Measurements from ENCODE around the gene DHRS9. TPM values are rescaled to one million over a fixed set of nuclear protein-coding genes. Genes with fewer than 3 reads are reported as not detected.

DHRS9 gene
- total and polyA plus RNA-seq, 9 of the 15 experiments (the other 6 are each of a cell fraction or from before 2014, with no cell fraction given): 0.27 to 1.7 (median 0.69) TPM

DNA sequence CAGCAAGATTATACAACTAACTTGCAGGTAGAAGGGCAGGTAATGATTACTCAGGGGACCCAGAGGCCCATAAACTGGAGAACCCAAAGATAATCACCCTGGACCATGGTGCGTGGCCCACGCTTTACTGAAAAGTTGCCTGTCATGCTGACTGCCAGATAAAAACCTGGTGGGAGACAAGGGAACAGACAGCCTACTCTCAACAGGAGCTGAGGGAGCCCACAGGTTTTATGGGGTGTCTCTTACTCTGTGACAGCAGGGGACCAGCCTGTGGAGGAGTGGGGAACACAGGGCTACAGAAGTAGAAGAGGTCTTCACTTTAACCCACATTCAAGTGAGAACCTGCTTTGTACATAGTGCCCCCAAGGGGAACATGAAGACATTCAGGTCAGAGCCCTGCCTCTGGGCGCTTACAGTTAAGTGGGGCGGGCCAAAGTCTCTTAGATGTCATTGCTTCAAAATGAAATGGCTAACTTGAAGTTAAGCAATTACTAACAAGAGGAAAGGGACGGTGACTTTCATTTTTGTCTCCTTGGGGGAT is 60.4 kb downstream of the DHRS9 start (continued):
- TF ChIP-seq, protein P1, sequence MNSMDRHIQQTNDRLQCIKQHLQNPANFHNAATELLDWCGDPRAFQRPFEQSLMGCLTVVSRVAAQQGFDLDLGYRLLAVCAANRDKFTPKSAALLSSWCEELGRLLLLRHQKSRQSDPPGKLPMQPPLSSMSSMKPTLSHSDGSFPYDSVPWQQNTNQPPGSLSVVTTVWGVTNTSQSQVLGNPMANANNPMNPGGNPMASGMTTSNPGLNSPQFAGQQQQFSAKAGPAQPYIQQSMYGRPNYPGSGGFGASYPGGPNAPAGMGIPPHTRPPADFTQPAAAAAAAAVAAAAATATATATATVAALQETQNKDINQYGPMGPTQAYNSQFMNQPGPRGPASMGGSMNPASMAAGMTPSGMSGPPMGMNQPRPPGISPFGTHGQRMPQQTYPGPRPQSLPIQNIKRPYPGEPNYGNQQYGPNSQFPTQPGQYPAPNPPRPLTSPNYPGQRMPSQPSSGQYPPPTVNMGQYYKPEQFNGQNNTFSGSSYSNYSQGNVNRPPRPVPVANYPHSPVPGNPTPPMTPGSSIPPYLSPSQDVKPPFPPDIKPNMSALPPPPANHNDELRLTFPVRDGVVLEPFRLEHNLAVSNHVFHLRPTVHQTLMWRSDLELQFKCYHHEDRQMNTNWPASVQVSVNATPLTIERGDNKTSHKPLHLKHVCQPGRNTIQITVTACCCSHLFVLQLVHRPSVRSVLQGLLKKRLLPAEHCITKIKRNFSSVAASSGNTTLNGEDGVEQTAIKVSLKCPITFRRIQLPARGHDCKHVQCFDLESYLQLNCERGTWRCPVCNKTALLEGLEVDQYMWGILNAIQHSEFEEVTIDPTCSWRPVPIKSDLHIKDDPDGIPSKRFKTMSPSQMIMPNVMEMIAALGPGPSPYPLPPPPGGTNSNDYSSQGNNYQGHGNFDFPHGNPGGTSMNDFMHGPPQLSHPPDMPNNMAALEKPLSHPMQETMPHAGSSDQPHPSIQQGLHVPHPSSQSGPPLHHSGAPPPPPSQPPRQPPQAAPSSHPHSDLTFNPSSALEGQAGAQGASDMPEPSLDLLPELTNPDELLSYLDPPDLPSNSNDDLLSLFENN (IDR thresholded peaks at IDR 0.05; ENCODE audit: low read depth in 2 of 2, low read length in 2 of 2): 0 out of 4 replicates have a peak, but pooled peaks of 1 of the 2 experiments have one; percentile 56
- TF ChIP-seq CBFA2T2 (conservative IDR thresholded peaks at IDR 0.05): peak; percentile 76
- no peak for TF ChIP-seq KHSRP (IDR thresholded peaks at IDR 0.05)
- peak; percentile 75 for TF ChIP-seq LEF1 (IDR thresholded peaks at IDR 0.05)
- 0 out of 4 replicates have a peak, but pooled peaks of 1 of the 2 experiments have one; percentile 16 for TF ChIP-seq HDAC1 (IDR thresholded peaks at IDR 0.05)
- TF ChIP-seq, protein P2, sequence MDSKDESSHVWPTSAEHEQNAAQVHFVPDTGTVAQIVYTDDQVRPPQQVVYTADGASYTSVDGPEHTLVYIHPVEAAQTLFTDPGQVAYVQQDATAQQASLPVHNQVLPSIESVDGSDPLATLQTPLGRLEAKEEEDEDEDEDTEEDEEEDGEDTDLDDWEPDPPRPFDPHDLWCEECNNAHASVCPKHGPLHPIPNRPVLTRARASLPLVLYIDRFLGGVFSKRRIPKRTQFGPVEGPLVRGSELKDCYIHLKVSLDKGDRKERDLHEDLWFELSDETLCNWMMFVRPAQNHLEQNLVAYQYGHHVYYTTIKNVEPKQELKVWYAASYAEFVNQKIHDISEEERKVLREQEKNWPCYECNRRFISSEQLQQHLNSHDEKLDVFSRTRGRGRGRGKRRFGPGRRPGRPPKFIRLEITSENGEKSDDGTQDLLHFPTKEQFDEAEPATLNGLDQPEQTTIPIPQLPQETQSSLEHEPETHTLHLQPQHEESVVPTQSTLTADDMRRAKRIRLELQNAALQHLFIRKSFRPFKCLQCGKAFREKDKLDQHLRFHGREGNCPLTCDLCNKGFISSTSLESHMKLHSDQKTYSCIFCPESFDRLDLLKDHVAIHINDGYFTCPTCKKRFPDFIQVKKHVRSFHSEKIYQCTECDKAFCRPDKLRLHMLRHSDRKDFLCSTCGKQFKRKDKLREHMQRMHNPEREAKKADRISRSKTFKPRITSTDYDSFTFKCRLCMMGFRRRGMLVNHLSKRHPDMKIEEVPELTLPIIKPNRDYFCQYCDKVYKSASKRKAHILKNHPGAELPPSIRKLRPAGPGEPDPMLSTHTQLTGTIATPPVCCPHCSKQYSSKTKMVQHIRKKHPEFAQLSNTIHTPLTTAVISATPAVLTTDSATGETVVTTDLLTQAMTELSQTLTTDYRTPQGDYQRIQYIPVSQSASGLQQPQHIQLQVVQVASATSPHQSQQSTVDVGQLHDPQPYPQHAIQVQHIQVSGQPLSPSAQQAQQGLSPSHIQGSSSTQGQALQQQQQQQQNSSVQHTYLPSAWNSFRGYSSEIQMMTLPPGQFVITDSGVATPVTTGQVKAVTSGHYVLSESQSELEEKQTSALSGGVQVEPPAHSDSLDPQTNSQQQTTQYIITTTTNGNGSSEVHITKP (IDR thresholded peaks at IDR 0.05; ENCODE audit: partially characterized antibody): peak; percentile 40
- TF ChIP-seq KAT8 (IDR thresholded peaks at IDR 0.05; ENCODE audit: low read depth): no peak
- peak; percentile 80 for TF ChIP-seq CTBP1 (IDR thresholded peaks at IDR 0.05; ENCODE audit: borderline replicate concordance)
- TF ChIP-seq TARDBP (IDR thresholded peaks at IDR 0.05): 0 out of 2 replicates have a peak, but pooled peaks have one; percentile 37
- peak; percentile 15; the same call in 1 of the 2 replicates for TF ChIP-seq BHLHE40 (IDR thresholded peaks at IDR 0.05; ENCODE audit: low read length)
- peak; percentile 87 for TF ChIP-seq CBFA2T3 (IDR thresholded peaks at IDR 0.05)
- TF ChIP-seq, protein P3, sequence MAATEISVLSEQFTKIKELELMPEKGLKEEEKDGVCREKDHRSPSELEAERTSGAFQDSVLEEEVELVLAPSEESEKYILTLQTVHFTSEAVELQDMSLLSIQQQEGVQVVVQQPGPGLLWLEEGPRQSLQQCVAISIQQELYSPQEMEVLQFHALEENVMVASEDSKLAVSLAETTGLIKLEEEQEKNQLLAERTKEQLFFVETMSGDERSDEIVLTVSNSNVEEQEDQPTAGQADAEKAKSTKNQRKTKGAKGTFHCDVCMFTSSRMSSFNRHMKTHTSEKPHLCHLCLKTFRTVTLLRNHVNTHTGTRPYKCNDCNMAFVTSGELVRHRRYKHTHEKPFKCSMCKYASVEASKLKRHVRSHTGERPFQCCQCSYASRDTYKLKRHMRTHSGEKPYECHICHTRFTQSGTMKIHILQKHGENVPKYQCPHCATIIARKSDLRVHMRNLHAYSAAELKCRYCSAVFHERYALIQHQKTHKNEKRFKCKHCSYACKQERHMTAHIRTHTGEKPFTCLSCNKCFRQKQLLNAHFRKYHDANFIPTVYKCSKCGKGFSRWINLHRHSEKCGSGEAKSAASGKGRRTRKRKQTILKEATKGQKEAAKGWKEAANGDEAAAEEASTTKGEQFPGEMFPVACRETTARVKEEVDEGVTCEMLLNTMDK (IDR thresholded peaks at IDR 0.05; ENCODE audit: borderline replicate concordance, insufficient read depth, low read depth, low read length, poor library complexity, severe bottlenecking): peak; percentile 8
- TF ChIP-seq MEIS2 (IDR thresholded peaks at IDR 0.05; ENCODE audit: partially characterized antibody): peak; percentile 58
- TF ChIP-seq BRD9 (IDR thresholded peaks at IDR 0.05; ENCODE audit: low read depth, partially characterized antibody): peak; percentile 31
- TF ChIP-seq RBFOX2 (IDR thresholded peaks at IDR 0.05; ENCODE audit: low read depth, low read length): 0 out of 2 replicates have a peak, but pooled peaks have one; percentile 28
- no peak for TF ChIP-seq SIRT6 (IDR thresholded peaks at IDR 0.05; ENCODE audit: low read depth, low read length)
- no peak for TF ChIP-seq CEBPG (CRISPR knock-in tag; IDR thresholded peaks at IDR 0.05)
- peak; percentile 41 to 58 for TF ChIP-seq CEBPG (tag; conservative IDR thresholded peaks at IDR 0.05 in 1 of 2, IDR thresholded peaks at IDR 0.05 in 1 of 2)
- TF ChIP-seq CEBPB (tag; IDR thresholded peaks at IDR 0.05): peak; percentile 80
- TF ChIP-seq FOXK2 (conservative IDR thresholded peaks at IDR 0.05 in 1 of 2, IDR thresholded peaks at IDR 0.05 in 1 of 2; ENCODE audit: low read depth in 2 of 2): no peak
- TF ChIP-seq ZEB2 (IDR thresholded peaks at IDR 0.05): peak; percentile 96
